Mesenchymal stem cell (in vitro differentiated cells and primary cell): ENCODE data around the gene DBP.
"Not testable (repeated sequence)": the region's sequence is repeated elsewhere in the genome, so short reads cannot be mapped to it uniquely, and the experiment has no call there.

ENCODE experiments used
- DNase-seq: peaks from one replicate; pipeline ENCODE4 v3.0.0-alpha.2; 2013
- H2AFZ ChIP-seq: one replicate; pipeline ENCODE4 v1.6.1; 2013; ENCODE audit warnings: low read depth, mild to moderate bottlenecking, control low read depth, inconsistent platforms, low read length, moderate library complexity
- H2AK5ac ChIP-seq: 2 replicates; pipeline ENCODE4 v1.6.1; 2013; ENCODE audit warnings: low read length, moderate library complexity, mild to moderate bottlenecking, inconsistent platforms; ENCODE audit not compliant: severe bottlenecking
- H2BK120ac ChIP-seq: one replicate; pipeline ENCODE4 v1.6.1; 2013; ENCODE audit warnings: low read depth, mild to moderate bottlenecking, inconsistent platforms, low read length, moderate library complexity
- H2BK12ac ChIP-seq, 2 experiments: one replicate each; pipeline ENCODE4 v1.6.1; 2013; ENCODE audit warnings: inconsistent platforms in 2 of 2, low read length in 2 of 2, mild to moderate bottlenecking in 2 of 2, moderate library complexity in 2 of 2, control low read depth in 1 of 2
- H2BK15ac ChIP-seq: one replicate; pipeline ENCODE4 v1.6.1; 2013; ENCODE audit warnings: mild to moderate bottlenecking, low read depth, inconsistent platforms; ENCODE audit not compliant: poor library complexity, severe bottlenecking
- H2BK5ac ChIP-seq: 2 replicates; pipeline ENCODE4 v1.6.1; 2013; ENCODE audit warnings: low read depth, mild to moderate bottlenecking, low read length, control low read depth, inconsistent platforms; ENCODE audit not compliant: poor library complexity, severe bottlenecking
- H3K14ac ChIP-seq, 2 experiments: one replicate each; pipeline ENCODE4 v1.6.1; 2013; ENCODE audit warnings: inconsistent platforms in 2 of 2, low read length in 2 of 2, control low read depth in 1 of 2, mild to moderate bottlenecking in 1 of 2, moderate library complexity in 1 of 2
- H3K18ac ChIP-seq, 2 experiments: one replicate each; pipeline ENCODE4 v1.6.1; 2013; ENCODE audit warnings: inconsistent platforms in 2 of 2, low read length in 2 of 2, control low read depth in 1 of 2, low read depth in 1 of 2, mild to moderate bottlenecking in 1 of 2
- H3K23ac ChIP-seq, 2 experiments: one replicate each; pipeline ENCODE4 v1.6.1; 2013; ENCODE audit warnings: inconsistent platforms in 2 of 2, low read length in 2 of 2, mild to moderate bottlenecking in 2 of 2, moderate library complexity in 2 of 2, control low read depth in 1 of 2
- H3K27ac ChIP-seq: 2 replicates; pipeline ENCODE4 v1.5.1; 2013; ENCODE audit warnings: mild to moderate bottlenecking, moderate library complexity, low read length, control low read depth, inconsistent platforms; ENCODE audit not compliant: poor library complexity, severe bottlenecking
- H3K27me3 ChIP-seq, 2 experiments: 2 replicates each; pipeline versions ENCODE4 v1.6.1 to v1.7.0; 2013; ENCODE audit warnings: low read length in 2 of 2, mild to moderate bottlenecking in 2 of 2, moderate library complexity in 2 of 2, control low read depth in 1 of 2, inconsistent platforms in 1 of 2; ENCODE audit not compliant: control insufficient read depth in 1 of 2, insufficient read depth in 1 of 2
- H3K36me3 ChIP-seq, 2 experiments: 2 replicates each; pipeline versions ENCODE4 v1.6.1 to v1.7.0; 2013; ENCODE audit warnings: low read length in 2 of 2, control low read depth in 1 of 2, inconsistent platforms in 1 of 2, low read depth in 1 of 2, mild to moderate bottlenecking in 1 of 2; ENCODE audit not compliant: insufficient read depth in 2 of 2, control insufficient read depth in 1 of 2
- H3K4ac ChIP-seq, 2 experiments: one replicate each; pipeline ENCODE4 v1.6.1; 2013; ENCODE audit warnings: inconsistent platforms in 2 of 2, low read length in 2 of 2, mild to moderate bottlenecking in 2 of 2, moderate library complexity in 2 of 2, control low read depth in 1 of 2, low read depth in 1 of 2
- H3K4me1 ChIP-seq: 2 replicates; pipeline ENCODE4 v1.6.1; 2013; ENCODE audit warnings: low read depth, low read length, control low read depth; ENCODE audit not compliant: control insufficient read depth, insufficient read depth
- H3K4me2 ChIP-seq: 2 replicates; pipeline ENCODE4 v1.6.1; 2013; ENCODE audit warnings: low read length, mild to moderate bottlenecking, inconsistent platforms; ENCODE audit not compliant: poor library complexity, severe bottlenecking
- H3K4me3 ChIP-seq, 2 experiments: 2 replicates each; pipeline versions ENCODE4 v1.5.1 to v1.7.0; 2013; ENCODE audit warnings: low read length in 2 of 2, mild to moderate bottlenecking in 2 of 2, control low read depth in 1 of 2, low read depth in 1 of 2; ENCODE audit not compliant: insufficient read depth in 1 of 2
- H3K79me1 ChIP-seq: replicated peaks from 2 replicates; pipeline ENCODE4 v1.6.1; 2013; ENCODE audit warnings: mild to moderate bottlenecking, control low read depth, low read length, inconsistent platforms; ENCODE audit not compliant: poor library complexity, severe bottlenecking
- H3K9ac ChIP-seq: 2 replicates; pipeline ENCODE4 v1.7.0; 2013; ENCODE audit warnings: mild to moderate bottlenecking, low read length, moderate library complexity
- H3K9me3 ChIP-seq: 2 replicates; pipeline ENCODE4 v1.7.0; 2013; ENCODE audit warnings: mild to moderate bottlenecking, low read length; ENCODE audit not compliant: control insufficient read depth
- H4K8ac ChIP-seq: one replicate; pipeline ENCODE4 v1.6.1; 2013; ENCODE audit warnings: inconsistent platforms, mild to moderate bottlenecking, low read length, moderate library complexity
- H4K91ac ChIP-seq: one replicate; pipeline ENCODE4 v1.6.1; 2013; ENCODE audit warnings: mild to moderate bottlenecking, low read length, inconsistent platforms
- WGBS: methylation state at CpG from one replicate; pipeline ENCODE4 v1.1.7; 2013; ENCODE audit warnings: mixed read lengths; 5-methylcytosine and 5-hydroxymethylcytosine counted together

The DBP gene

DNA sequence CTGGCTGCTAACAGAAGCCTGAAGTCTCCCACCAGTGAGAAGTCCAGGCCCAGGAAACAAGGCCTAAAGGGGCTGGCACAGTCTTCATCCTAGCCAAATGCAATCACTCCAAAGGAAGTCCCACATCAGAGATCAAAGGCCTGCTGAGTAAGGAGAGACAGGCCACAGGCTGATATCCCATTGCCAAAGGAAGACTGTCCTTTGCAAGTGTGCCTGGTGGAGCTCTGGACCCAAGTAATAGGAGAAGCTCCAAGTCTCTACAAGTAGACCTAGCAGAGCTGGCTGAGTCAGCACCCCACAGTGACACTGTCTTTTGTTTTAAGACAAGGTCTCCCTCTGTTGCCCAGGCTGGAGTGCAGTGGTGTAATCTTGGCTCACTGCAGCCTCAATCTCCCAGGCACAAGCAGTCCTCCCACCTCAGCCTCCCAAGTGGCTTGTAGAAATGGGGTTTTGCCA lies 4.5 kb downstream of the DBP start:
- Histone ChIP-seq H3K4ac (peak overlapping the region in 1 of 2 experiments; percentile 82), H3K23ac (no peak overlapping the region), H2BK5ac (no peak overlapping the region), H3K36me3 (peaks cover 20 to 25% of the 10 kb centered on the region in 2 experiments), H3K79me1 (no peaks in the 10 kb centered on the region), H2AK5ac (no peak overlapping the region), H3K9me3 (no peaks in the 10 kb centered on the region), H2BK15ac (no peak overlapping the region), H4K91ac (peak overlapping the region; percentile 69), H2BK120ac (peak overlapping the region; percentile 40), H3K27ac (no peak overlapping the region), H2BK12ac (peak overlapping the region; percentile 97), H3K9ac (peak overlapping the region; percentile 69), H3K4me1 (peaks cover 60% of the 10 kb centered on the region), H4K8ac (no peak overlapping the region), H3K4me2 (no peak overlapping the region), H3K18ac (peak overlapping the region; percentile 52 to 82), H3K14ac (no peak overlapping the region), H3K27me3 (peaks cover 0 to 7% of the 10 kb centered on the region in 2 experiments), H3K4me3 (peak overlapping the region in 1 of 2 experiments; percentile 67), H2AFZ (no peak overlapping the region)
- DNase-seq = no peak

DNA sequence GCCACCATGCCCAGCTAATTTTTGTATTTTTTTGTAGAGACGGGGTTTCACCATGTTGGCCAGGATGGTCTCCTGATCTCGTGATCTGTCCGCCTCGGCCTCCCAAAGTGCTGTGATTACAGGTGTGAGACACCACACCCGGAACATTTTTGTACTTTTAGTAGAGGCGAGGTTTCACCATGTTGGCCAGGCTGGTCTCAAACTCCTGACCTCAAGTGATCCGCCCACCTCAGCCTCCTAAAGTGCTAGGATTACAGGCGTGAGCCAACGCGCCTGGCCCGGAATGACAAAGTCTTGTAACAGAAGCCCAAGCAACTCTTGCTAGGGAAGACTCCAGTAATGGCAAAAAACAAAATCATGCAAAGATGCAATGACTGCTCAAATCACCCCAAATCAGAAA lies 4.9 kb downstream of the DBP start:
- DNase-seq, H2BK5ac ChIP-seq, H3K27ac ChIP-seq, H3K23ac ChIP-seq, H2AFZ ChIP-seq, H3K27me3 ChIP-seq, H3K14ac ChIP-seq, H3K4me2 ChIP-seq, H3K79me1 ChIP-seq, H3K4ac ChIP-seq, H2BK15ac ChIP-seq, H3K9me3 ChIP-seq, H4K8ac ChIP-seq, H2AK5ac ChIP-seq: not testable (repeated sequence)
- WGBS = 93% methylated on average over 11 of the region's 11 CpGs
- H3K18ac ChIP-seq = peak overlapping the region in 1 of 2 experiments; percentile 52
- peak overlapping the region; percentile 40 for H2BK120ac ChIP-seq
- peak overlapping the region; percentile 69 for H4K91ac ChIP-seq
- peaks cover 61% of the 10 kb centered on the region for H3K4me1 ChIP-seq
- H3K4me3 ChIP-seq = peak overlapping the region in 1 of 2 experiments; percentile 38
- peaks cover 20 to 30% of the 10 kb centered on the region in 2 experiments for H3K36me3 ChIP-seq
- peak overlapping the region in 1 of 2 experiments; percentile 97 for H2BK12ac ChIP-seq
- peak overlapping the region; percentile 69 for H3K9ac ChIP-seq

DNA sequence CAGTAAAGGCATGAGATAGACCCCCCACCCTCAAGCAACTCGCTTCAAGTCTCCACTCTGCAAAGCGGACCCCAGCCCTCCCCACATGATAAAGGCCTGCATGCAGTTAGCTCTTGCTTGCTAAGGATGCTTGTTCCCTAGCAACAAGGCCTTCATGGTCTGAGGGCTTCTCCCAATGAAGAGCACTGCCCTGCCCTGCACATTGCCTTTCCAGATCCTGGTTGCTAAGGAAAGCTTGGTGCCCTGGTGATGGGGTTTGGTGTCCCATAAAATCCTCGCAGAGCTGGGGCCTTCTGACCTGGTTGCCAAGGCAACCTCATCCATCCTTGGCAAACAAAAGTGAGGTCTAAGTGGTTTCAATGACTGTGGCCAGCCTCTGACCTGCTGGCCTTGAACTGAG lies 6.0 kb downstream of the DBP start:
- H3K9me3 ChIP-seq = no peaks in the 10 kb centered on the region
- H3K79me1 ChIP-seq = peaks cover under 1% of the 10 kb centered on the region
- peaks cover 56% of the 10 kb centered on the region for H3K4me1 ChIP-seq
- H2BK5ac ChIP-seq = no peak overlapping the region
- H3K27me3 ChIP-seq = peaks cover 0 to 4% of the 10 kb centered on the region in 2 experiments
- H3K23ac ChIP-seq = no peak overlapping the region
- peak overlapping the region; percentile 21 for H2BK120ac ChIP-seq
- no peak overlapping the region for H2AFZ ChIP-seq
- peaks cover 25 to 33% of the 10 kb centered on the region in 2 experiments for H3K36me3 ChIP-seq
- no peak overlapping the region for H2BK15ac ChIP-seq
- peak overlapping the region; percentile 7 for H2AK5ac ChIP-seq
- no peak overlapping the region for H3K4me2 ChIP-seq
- H3K4ac ChIP-seq = peak overlapping the region; percentile 25 to 40
- H4K8ac ChIP-seq = peak overlapping the region; percentile 22
- 76% methylated on average over 3 of the region's 3 CpGs for WGBS
- no peak overlapping the region for H3K27ac ChIP-seq
- no peak overlapping the region for H3K9ac ChIP-seq
- peak overlapping the region; percentile 57 for H4K91ac ChIP-seq
- H3K18ac ChIP-seq = peak overlapping the region; percentile 57 to 77
- no peak overlapping the region for H3K4me3 ChIP-seq
- H2BK12ac ChIP-seq = peak overlapping the region in 1 of 2 experiments; percentile 1
- H3K14ac ChIP-seq = no peak overlapping the region
- DNase-seq = no peak

DNA sequence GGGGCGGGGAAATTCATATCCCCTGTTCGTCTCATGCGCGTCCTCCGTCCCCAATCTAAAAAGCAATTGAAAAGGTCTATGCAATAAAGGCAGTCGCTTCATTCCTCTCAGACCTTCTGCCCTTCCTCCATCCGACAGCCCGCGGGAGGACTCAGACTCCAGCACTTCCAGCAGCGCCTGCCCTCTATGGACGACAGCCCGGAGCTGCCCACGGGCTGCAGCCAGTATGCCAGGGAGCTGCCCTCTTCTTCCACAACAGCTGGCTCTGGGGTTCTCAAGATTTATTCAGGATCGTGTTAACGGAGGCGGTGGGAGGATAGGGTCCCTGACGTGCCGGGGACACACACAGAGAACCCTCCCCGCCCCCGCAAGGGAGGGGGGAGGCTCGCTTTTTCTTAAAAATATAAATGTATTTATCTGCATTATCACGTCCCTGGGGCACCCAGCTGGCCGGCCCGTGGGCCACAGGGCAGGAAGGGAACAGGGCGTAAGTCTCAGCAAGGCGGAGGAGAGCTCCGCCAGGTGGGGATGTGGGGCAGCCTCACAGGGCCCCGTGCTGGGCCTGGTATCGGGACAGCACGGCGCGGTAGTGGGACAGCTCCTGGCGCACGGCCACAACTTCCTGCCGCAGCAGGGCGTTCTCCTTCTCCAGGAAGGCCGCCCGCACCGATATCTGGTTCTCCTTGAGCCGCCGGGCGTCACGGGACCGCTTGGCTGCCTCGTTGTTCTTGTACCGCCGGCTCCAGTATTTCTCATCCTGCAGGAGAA lies 6.7 kb downstream of the DBP start:
- Histone ChIP-seq H2AFZ (peak overlapping the region; percentile 6), H3K36me3 (peaks cover 29 to 40% of the 10 kb centered on the region in 2 experiments), H4K91ac (peak overlapping the region; percentile 71), H3K79me1 (peaks cover 5% of the 10 kb centered on the region), H3K4ac (peak overlapping the region; percentile 10 to 40), H3K18ac (peak overlapping the region; percentile 57 to 77), H2BK15ac (peak overlapping the region; percentile 50), H3K27me3 (no peaks in the 10 kb centered on the region), H2BK120ac (peak overlapping the region; percentile 76), H4K8ac (peak overlapping the region; percentile 85), H3K4me2 (peak overlapping the region; percentile 59), H3K4me1 (peaks cover 54% of the 10 kb centered on the region), H3K14ac (peak overlapping the region in 1 of 2 experiments; percentile 31), H2AK5ac (no peak overlapping the region), H2BK5ac (no peak overlapping the region), H3K27ac (no peak overlapping the region), H3K23ac (peak overlapping the region in 1 of 2 experiments; percentile 86), H3K9me3 (no peaks in the 10 kb centered on the region), H3K4me3 (no peak overlapping the region), H3K9ac (no peak overlapping the region), H2BK12ac (peak overlapping the region; percentile 30 to 57)
- WGBS = 5% methylated on average over 39 of the region's 47 CpGs
- peak; percentile 73 for DNase-seq
